NOMO-1 (cell line): ENCODE data around the gene CLIC5.

ENCODE experiments used
- DNase-seq, 2 experiments: peaks; one replicate each; lab custom pipeline; 2025; ENCODE audit not compliant: unreplicated experiment in 2 of 2; lab: John Stamatoyannopoulos, UW

The CLIC5 gene

DNA sequence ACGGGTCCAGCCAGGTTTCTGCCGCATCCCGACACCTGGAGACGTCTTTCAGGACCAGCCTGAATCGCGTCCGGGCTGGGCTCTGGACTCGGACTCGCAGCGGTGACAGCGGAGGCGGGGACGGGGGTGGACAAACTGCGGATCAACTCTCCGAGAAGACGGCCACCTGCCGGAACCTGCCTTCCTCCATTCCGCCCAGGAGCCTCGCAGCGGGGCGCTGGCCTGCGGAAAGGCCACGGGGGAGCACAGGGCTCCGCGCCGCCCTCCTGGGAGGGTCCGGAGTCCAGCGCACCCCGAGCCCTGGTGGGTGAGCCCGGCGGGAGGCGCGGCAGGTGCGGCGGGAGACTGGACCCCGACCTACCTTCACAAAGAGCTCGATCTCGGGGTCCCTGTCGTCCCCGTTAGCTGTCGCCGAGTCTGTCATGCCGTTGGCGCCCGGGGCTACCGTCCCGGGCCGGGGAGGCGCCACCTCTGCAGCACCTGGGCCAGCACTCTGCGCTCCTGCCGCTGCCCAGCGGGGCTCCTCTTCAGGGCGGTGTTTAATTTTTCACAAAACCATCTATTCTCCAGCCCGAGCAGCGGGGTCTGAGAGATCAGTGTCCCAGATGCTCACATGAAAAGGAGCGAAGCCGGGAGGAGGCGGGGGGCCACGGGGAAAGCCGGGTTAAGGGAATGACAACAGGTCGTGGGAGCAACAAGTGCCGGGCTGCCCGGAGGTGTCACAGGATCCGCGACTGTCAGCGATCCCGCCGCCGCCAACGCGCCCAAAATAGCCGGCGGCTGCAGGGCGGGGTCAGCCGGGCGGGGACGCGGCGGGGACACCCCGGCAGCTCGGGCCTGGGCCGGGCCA is at the start of gene CLIC5:
Gene CLIC5, minus strand, starts transcription at position 742 of the 850 bp plus-strand sequence. Its CDS starts 318 bp downstream, at position 424.
- DNase-seq = no peak

DNA sequence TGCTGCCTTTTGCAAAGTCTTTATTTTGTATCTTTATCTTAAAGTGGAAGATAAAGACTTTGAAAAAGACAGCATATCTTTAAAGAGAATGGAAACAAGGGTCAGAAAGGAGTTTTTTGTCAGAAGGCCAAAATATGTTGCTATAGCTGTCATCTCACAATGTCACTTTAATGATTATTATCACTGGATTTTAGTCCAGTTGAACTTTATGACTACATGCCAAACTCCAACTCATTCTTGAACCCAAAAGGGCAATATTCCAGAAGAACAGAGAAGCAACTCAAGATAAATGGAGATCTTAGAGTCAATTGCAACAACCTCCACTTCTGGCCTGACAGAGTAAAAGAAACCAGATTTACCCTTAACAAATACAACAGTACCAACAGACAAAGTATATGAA is 47.3 kb upstream of the CLIC5 start:
- no peak for DNase-seq

DNA sequence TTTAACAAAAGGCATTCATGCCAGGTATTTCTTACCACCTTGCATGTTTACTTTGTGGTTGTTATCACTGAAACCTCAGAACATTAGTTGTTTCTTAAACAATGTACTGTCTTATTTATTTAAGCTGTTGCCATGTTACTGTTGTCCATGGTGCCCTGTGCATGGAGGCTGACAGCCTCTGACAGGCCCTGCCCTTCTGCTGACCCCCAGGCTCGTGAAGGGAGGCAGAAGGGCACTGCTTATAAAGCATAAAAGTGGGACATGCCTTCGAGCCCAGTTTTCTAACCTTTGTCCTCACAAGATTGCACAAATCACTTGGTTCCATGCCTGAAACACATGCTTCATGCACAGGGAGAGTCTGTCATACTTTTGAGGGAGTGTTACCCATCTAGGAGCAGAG is 46.7 kb upstream of the CLIC5 start:
- DNase-seq = no peak

DNA sequence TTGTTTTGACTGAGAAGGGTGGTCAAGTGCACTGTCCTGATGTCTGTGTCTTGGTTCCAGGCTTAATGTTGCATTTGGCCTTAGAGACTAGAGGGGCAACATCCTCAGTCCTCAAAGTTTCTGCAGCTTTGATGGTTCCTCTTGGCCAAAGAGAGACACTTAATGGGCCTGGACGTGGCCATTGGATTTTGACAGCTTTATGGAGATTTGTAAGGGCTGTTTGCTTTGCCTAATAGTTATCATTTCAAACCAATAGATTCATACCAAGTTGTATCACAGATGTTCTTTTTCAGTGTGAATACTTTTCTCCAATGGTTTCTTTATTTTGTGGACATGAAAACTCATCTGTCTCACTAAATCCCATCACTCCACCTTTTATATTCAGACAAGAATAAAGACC is 45.8 kb upstream of the CLIC5 start:
- no peak for DNase-seq

DNA sequence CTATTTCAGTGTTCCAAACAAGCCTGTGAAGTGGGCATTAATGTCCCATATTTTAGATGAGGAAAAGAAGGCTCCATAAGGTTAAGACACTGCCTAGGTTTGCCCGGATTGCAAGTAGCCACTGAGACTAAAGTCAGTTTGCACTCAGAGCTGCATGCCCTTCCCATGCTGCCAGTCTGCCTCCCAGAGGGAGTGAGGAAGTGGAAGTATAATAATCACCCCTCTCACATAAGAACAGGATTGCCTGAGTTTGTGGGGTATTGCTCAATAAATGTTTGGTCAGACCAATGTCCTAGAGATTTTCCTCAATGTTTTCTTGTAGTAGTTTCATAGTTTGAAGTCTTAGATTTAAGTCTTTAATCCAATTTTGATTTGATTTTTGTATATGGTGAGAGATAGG is 43.9 kb upstream of the CLIC5 start:
- DNase-seq = peak; percentile 49 to 59

DNA sequence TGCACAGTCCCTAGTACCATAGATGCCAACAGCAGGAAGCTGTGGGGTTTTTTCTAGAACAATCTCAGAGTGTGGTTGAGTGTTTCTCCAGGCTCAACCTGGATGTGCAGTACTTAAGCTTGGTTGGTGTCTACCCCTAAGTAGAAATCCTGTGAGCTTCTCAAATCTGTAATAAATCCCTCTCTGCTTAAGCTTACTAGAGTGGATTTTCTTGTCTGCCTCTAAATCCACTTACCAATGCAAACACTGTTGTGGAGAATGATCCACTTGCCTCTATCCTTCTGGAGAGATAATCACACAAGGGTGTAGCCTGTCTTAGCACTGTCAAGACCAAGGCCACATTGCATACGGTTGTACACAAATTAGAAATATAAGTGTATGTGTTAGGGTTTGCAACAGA is 43.3 kb upstream of the CLIC5 start:
- no peak for DNase-seq

DNA sequence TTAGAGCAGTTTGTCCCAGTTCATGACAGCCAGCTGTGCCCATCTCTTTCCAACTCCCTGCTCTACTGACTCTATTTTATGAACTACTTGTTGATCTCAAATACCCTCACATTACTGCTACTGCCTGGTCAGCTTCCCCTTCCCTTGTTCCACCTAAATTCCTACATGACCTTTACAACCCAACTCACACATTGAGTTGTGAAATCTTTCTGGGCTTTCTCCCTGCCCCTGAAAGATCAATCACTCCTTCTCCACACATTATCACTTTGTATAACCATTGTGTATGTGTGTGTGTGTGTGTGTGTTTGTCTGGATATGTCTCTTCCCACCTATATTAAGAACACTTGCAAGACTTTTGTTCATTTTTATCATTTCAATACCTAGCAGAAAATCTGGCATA is 42.1 kb upstream of the CLIC5 start:
- DNase-seq = no peak

DNA sequence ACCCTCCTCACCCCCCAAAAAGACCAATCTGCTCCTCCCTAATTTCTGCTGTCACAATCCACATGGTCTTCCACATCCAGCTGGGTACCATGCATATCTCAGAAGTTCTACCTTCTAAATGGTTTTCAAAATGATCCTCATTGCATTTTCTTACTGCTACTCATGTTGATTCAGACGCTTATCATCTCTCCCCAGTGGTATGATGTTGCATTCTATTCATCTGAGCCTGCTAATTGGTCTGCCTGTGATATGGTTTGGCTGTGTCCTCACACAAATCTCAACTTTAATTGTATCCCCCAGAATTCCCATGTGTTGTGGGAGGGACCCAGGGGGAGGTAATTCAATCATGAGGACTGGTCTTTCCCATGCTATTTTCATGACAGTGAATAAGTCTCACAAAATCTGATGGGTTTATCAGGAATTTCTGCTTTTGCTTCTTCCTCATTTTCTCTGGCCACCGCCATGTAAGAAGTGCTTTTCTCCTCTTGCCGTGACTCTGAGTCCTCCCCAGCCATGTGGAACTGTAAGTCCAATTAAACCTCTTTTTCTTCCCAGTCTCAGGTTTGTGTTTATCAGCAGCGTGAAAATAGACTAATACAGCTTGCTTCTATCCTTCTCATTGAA is 41.4 kb upstream of the CLIC5 start:
- no peak for DNase-seq

DNA sequence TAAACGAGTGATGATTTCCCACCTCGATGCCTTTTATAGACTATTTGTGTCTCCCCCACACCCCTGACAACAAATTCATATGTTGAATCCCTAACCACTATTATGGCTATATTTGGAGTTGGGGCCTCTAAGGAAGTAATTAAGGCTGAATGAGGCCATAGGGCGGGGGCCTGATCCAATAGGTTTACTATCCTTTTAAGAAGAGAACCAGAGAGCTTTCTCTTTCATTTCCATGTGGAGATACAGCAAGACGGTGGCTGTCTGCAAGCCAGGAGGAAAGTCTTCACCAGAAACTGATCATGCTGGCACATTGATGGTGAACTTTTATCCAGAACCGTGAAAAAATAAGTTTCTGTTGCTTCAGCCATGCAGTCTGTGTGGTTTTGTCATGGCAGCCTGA is 38.9 kb upstream of the CLIC5 start:
- peak; percentile 38 to 41 for DNase-seq

DNA sequence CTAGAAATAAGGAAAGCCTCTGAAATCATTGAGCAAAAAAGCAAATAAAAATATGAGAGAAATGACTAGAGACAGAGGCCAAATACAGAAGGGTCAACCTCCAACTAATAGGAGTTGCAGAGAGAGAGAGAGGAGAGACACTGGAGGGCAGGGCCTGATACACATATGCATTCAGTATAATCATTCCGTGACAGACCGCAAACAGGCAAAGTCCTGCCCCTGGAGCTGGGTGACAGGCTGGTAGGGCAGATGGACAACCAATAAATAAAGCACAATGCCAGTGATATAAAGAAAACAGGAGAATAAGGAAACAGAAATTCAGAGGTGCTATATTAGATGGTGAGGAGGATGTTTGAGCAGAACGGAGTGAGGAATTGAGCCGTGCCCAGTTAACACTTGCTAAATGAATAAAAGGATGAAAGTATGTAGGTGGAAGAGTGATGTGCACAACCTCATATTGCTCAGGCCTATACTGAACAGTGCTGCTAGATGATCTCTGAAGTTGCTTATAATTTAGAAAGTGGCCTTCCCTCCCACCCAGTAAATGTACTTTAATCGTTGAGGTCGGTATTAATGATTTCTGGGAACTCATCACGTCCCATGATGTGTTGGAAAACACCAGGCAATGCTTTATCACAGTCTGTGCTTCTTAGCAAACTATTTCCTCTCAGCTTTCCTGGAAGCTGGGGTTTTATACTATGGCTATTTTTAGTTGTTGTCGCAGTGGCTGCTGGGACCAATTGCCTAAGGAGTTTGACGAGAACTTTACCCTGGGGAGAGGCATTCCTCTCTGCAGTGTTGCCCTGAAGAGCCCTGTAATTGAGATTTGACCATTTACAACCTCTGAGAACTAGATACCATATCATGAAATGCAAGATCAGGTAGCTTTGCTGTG is 37.6 kb upstream of the CLIC5 start:
- DNase-seq = no peak

DNA sequence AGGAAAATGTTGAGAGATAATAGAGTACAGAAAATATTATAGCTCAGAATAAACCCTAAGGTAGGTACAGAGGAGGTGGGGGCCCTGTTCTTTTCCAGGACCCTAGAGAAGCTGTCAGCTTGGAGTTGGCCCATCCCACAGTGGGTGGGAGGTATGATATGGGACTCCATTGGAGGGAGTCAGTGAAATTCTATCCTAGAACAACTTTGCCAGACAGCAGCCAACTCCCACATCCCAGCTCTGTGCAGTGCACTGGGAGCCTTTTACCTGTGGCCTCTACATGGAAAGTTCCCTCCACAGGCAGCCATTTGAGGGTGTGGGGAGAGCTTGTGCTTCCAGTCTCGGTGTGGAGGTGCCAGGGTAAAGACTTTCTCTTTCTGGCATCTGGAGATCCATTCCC is 36.8 kb upstream of the CLIC5 start:
- no peak for DNase-seq

DNA sequence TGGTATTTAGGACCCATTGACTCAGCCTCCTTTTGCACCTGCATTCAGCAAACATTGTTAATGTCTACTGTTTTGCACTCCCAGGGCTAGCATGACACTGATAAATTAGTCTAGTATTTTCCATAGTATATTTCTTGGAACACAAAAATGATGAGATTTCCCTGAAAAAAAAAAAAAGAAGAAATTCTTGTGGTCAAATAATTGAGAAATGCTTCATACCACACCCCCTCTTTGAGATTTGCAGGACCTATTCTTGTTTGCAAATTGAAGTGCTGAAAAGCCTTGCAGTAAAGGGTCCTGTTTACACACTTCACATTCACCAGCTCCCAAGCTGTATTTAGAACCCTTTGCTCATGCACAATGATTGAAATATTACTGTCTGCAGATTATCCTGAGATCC is 36.3 kb upstream of the CLIC5 start:
- no peak for DNase-seq

DNA sequence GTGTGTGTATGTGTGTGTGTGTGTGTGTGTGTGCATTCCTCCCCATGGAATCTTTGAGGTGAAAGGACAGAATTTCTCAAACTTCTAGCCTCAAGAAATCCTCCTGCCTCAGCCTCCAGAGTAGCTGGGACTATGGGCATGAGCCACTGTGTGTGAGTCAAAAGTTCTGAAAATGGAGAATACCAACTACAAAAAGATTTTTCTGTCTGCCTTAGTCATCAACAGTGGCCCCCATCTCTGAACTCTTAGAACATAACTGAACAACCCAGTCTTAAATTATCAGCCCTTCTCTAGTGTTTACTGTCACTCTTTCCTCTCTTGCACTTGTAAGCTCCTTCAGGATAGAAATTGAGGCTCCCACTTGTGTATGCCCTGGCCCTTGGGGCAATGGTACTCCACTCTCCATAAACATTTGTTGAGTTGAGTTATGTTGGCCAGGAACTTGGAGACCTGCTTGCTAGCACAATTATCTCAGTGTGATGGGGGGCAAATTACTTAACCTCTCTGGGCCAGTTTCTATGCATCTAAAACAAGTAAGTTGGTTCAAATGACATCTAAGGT is 35.3 kb upstream of the CLIC5 start:
- DNase-seq = no peak

DNA sequence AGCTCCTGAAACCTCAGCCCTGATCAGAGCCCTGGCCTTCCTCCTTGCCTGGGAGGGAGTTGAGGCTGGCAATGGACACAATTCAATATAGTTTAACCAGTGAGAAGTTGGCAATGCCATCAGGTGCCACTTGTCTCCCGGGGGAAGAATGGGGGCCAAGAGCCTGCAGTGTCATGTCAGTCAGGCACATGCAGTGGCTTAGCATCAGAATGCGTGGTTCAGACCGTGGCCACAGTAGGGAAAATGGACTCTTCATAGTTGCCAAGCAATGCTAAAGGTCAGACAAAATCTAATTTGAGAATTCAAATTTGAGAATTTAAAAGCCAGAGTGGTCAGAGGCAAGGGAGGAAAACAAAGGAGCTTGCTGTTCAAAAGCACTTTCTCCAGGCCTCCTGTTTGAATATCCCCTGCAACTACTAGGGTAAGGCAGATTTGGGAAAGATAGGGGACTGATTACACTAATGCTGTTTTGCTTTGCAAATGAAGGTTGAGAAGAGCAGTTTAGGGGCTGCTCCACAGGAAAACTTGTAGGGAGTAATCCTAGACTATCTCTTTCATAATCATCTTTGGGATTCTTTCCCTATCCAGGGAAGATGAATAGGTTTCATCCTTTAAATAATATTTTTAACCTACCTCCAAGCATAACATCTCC is 33.1 kb upstream of the CLIC5 start:
- no peak for DNase-seq

DNA sequence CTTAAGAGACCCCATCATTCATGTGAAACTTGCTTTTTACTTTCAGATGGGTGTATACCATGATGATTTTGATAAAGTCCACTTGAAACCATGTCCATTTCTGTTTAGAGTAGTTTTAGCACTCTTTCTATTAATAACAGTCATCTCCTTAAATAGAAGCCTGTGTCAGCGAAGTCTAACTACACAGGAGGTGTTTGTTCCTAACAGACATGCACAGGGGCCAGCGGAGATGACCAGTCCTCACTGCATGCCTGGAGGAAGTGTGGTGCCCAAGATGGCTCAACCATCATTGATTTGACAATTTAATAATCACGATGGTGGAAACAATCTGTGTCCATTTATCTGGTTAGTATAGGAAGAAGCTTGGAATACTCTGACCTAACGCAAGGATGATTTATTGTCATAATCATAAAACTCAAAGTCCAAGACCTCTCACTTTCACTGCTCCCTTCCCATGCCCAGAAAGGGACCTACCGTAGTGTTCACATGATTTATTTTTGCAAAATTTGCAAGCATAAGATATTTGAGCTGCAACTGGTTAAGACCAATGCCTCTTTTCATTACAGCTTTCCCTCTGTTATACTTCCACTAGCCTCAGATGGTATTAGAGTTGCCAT is 31.0 kb upstream of the CLIC5 start:
- DNase-seq = no peak

DNA sequence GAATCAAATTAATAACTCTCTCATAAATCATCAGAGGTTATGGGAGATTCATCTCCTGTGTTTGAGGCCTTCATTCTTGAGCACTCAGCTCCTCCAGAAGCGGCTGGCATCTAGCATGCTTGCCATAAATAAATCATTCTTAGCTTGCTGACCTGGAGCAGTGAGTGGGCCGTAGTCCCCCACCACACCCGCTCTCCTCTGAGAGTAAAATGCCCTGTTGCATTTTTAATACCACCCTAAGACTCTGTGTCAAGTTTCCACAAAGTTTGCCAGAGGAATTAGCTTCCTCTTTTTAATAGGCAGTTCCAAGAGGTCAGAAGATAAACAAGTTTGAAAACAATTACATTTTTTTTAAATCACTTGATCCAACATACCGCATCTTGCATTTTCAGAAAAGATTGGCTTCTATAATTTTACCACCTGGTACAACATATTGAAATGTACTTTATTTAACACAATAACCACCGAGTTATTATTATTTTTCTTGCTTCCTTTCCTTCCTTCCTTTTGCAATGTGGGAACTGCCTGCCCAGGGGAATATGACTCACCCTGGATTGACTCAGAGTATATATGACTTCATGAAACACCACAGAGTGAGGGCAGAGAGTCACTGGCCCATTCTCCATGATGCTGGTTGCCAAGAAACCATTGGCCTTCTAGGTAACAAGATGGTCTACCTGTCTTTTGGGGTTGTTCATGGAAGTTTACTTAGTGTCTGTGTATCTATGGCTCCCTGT is 29.4 kb upstream of the CLIC5 start:
- DNase-seq = peak in 1 of 2 experiments; percentile 57

DNA sequence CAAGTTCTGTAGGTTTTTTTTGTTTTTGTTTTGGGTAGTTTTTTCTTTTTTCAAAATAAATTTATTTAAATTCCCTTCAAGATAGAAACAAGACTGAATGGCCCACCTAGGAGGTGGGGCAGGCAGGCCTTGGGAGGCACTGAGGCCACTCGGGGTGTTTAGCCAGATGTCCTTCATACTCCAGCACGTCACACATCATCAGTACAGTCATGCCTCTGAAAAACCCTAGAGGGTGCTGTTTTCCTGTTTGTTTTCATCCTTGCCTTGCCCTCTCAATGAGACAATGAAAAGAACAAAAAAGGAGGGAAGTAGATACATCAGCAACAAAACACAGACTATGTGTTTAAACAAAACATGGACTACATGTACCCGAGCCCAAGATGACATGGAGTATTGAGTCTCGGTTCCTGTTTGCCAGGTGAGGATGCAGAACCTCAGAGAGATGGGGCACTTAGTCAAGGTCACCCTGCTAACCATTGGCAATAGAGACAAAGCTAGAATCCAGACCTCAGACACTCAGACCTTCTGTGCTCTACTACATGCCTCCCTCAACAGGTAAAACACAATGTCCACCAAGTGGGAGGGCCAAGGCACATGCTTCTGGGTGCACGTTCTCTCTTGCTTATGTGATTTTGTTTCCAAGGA is 26.8 kb upstream of the CLIC5 start:
- peak; percentile 37 to 65 for DNase-seq

DNA sequence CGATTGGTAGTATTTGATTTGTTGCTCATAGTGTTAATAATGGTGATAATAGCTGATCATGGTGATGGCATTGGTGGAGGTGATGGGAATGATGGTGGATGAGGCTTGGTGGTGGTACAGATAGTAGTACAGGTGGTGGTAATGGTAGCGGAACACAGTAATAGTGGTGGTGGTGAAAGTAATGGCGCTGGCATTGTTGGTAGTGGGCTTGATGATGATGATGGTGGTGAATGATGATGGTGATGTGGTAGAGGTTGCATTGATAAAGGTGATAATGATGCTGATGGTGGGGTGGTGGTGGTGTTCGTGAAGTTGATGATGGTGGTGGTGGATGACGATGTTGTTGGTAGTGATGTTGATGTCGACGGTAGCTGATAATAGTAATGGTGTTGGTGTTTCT is 24.6 kb upstream of the CLIC5 start:
- DNase-seq = no peak

DNA sequence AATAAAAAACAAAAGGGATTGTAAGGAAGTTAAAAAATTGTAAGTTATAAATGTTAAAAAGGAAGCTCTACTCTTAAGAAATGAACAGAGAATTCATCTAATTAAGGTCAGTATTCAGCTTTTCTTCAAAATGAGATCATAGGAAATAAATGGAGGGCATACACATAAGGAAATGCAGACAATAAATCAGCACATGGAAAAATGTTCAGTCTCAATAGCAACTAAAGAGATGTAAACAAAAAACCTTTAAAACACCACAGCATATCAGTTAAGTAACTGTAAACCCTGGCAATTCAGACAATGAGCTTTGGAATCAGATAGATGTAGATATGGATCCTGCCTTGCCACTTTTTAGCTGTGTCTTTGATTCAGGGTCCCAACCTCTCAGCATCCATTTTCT is 24.0 kb upstream of the CLIC5 start:
- no peak for DNase-seq
